Glomerular visceral epithelial cell (primary cell): Measurements from ENCODE around the gene AK8.
A peak's percentile ranks its signal among the peaks of the same experiment; 100 is the strongest.

Source experiments
- DNase-seq: peaks from one replicate; pipeline ENCODE4 v3.0.0-alpha.2; 2016; ENCODE audit errors: extremely low spot score

Gene AK8

GRCh38 chr9:132825430-132825829 lies 52.7 kb downstream of the AK8 start:
- no peak for DNase-seq

- no peak for DNase-seq
Measured at GRCh38 chr9:132824951-132825350, 53.1 kb downstream of the AK8 start.

- no peak for DNase-seq
Measured at GRCh38 chr9:132824151-132824550, 53.9 kb downstream of the AK8 start.

- DNase-seq, result no peak
Measured at GRCh38 chr9:132823370-132824145, 54.5 kb downstream of the AK8 start.

- no peak for DNase-seq
Measured at GRCh38 chr9:132820169-132820944, 57.7 kb downstream of the AK8 start.

GRCh38 chr9:132818588-132818987 lies 59.5 kb downstream of the AK8 start:
- DNase-seq, result no peak

- no peak for DNase-seq
Measured at GRCh38 chr9:132814937-132815336, 63.1 kb downstream of the AK8 start.

- no peak for DNase-seq
Measured at GRCh38 chr9:132813115-132813771, 64.8 kb downstream of the AK8 start.

GRCh38 chr9:132811985-132812384 lies 66.1 kb downstream of the AK8 start:
- no peak for DNase-seq

- no peak for DNase-seq
Measured at GRCh38 chr9:132810314-132810713, 67.8 kb downstream of the AK8 start.

- DNase-seq, result no peak
Measured at GRCh38 chr9:132809677-132810271, 68.3 kb downstream of the AK8 start.

GRCh38 chr9:132808645-132809044 lies 69.4 kb downstream of the AK8 start:
- DNase-seq, result no peak

GRCh38 chr9:132806723-132807421 lies 71.2 kb downstream of the AK8 start:
- DNase-seq, result no peak

- DNase-seq, result no peak
Measured at GRCh38 chr9:132806306-132806705, 71.8 kb downstream of the AK8 start.

- peak; percentile 68 for DNase-seq
Measured at GRCh38 chr9:132804576-132805295, 73.3 kb downstream of the AK8 start.

GRCh38 chr9:132802121-132802795 lies 75.8 kb downstream of the AK8 start:
- no peak for DNase-seq

- no peak for DNase-seq
Measured at GRCh38 chr9:132801659-132802058, 76.4 kb downstream of the AK8 start.

GRCh38 chr9:132800038-132800648 lies 77.9 kb downstream of the AK8 start:
- DNase-seq, result peak; percentile 64

GRCh38 chr9:132798817-132799790 lies 79.0 kb downstream of the AK8 start:
- no peak for DNase-seq
